Middle frontal gyrus (tissue), 1 donor: ENCODE data around the gene CD180.
A peak's percentile ranks its signal among the peaks of the same experiment; 100 is the strongest.

ENCODE experiments used
- DNase-seq: peaks from one replicate; pipeline ENCODE4 v3.0.0-alpha.2; 2015; ENCODE audit warnings: low spot score; ENCODE audit errors: extremely low spot score

The CD180 gene

GRCh38 chr5:67161767-67162166, 34.8 kb downstream of the CD180 start:
- DNase-seq = no peak

- DNase-seq = no peak
Observed at GRCh38 chr5:67160985-67161384, 35.6 kb downstream of the CD180 start.

DNA sequence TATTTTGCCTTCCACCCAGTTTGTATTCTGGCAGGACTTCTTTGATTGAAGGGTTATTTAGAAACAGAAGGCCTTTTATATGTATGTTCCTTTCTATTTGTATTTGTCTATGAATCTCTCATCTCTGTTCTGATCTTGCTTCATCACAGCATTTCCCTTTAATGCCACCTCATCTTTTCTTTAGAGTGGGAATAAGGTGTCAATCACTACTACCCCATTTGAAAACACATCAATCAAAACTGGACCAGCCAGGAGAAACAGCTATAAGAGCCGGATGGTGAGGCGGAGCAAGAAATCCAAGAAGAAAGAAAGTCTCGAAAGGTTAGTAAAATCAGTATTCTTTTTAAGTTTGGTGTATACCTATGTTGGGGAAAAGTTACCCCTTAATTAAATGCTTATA, 36.3 kb downstream of the CD180 start:
- DNase-seq = no peak

GRCh38 chr5:67156976-67157583, 39.5 kb downstream of the CD180 start:
- peak; percentile 13 for DNase-seq

DNA sequence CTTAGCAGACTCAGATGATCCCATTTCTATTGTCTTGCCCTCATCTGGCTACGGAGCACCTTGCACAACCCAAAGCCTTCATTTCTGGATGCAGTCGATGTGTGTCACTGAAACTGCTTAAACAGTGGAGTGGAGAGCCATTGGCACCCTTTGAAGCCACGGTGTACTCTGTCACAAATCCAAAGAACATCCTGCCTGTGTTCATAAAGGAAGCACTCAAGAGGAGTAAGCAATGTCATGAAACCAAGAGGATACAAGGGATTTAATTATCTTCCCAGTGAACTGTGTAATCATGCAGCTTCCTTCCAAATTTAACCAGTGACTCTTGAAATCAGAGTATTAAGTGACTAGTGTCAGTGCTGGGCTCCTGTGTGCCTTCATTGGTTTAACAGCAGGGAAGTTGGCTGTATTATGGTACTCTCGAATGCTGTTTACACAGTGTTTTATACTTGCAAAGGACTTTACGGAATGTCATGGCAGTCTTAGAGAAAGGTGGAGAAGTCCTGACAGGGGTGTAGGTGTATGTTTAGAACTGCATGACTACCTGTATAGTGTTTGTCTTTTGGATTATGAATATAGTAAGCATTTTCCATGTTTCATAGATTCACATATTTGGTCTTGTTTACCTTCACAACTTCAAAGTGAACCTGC, 41.9 kb downstream of the CD180 start:
- DNase-seq = no peak

GRCh38 chr5:67153292-67153691, 43.3 kb downstream of the CD180 start:
- DNase-seq = no peak

GRCh38 chr5:67152400-67152799, 44.2 kb downstream of the CD180 start:
- no peak for DNase-seq

DNA sequence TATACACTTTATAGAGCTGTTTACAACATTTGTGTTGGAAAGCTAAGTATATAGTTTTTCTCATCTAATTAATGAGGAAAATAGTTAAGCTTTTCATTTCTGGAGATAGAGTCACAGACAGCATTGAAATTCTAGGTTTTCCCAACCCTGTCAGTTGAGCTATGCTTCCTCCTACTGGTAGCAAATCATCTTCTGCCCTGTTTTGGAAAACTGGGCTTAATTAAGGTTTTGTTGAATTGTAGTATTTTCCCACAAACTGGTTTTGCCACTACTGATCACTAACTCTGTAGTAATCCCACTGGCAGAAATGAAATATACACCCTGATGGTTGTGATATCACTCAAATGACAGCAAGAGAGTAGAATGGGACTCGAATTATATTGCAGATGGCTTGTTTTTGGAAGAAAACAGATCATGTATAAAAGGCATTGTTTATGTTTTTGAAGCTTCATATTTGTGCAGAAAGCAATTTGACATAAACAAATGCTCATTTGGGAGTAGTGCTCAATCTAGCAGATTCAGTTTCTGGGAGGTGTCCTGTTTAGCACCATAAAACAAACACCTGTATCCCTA, 46.6 kb downstream of the CD180 start:
- DNase-seq = peak; percentile 48

- DNase-seq = no peak
Observed at GRCh38 chr5:67149057-67149950, 47.3 kb downstream of the CD180 start.

DNA sequence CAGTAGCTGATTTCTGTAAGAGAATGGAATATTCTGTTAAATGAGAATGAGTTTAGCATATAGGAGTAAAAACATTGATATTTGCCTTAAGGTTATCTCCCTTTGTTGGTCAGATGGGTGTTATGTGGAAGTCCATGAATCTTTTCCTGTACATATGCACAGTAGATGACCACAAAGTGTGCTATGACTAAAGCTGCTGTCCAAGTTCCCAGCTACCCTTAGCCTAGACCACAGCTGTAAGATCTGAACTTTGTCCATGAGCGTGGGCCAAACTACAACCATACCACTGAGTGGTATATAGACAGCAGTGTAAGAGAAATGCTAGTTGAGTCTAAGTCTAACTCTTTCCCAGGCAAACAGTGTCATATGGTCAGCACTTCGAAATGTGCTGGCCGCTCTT, 48.8 kb downstream of the CD180 start:
- no peak for DNase-seq

DNA sequence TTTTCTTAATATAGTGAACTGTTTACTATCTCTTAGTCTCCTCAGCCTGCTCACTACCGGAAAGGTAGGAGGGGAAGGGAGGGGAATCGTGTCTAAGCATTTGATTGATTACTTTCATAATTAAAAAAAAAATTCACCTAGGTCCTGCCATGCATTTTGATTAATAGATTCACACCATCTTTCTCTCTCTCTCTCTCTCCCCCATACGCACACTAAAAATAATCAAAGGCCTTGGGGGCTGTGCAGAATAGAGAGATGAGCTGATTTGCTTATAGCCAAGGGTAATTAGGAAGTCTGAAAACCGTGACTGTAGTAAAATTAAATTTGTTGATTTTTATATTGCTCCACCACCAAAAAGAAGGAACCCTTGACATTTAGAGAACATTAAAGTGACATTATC, 49.6 kb downstream of the CD180 start:
- DNase-seq = no peak

DNA sequence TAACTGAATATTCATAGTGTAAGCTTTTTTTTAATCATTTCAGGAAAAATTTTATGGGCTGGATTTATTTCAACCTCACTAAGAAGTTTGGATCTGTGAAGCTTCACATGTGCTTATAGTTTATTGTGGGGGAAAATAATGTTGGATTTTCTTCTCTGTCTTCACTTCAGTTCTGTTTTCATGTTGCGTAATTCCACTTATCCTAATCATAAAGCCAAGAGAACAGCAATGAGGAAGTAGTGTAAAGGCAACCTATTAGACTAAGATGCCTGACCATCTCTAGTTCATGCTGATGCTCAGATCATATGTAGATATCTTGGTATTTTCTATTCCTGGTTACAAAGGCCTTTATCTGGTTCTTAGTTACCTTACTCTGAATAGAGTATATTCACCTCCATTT, 50.0 kb downstream of the CD180 start:
- no peak for DNase-seq

DNA sequence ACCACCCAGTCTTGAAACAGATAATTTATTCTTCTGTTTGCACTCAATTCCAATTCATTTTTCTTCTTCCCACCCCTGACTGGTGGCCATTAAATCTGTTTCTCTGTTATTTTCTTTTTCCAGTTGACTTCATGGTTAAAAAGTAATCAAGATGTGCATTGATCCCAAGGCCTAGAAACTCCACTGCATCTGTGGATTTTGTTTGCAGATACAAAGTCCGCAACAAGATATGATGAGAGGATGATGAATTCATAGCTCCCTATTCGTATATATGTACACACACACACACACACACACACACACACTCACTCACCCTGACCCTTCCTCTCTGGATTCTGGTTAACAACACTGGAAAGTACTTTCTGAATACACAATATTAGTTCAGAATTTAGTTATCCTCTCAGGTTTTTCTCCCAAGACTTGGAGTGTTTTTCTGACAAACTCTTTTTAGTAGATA, 52.4 kb downstream of the CD180 start:
- no peak for DNase-seq

DNA sequence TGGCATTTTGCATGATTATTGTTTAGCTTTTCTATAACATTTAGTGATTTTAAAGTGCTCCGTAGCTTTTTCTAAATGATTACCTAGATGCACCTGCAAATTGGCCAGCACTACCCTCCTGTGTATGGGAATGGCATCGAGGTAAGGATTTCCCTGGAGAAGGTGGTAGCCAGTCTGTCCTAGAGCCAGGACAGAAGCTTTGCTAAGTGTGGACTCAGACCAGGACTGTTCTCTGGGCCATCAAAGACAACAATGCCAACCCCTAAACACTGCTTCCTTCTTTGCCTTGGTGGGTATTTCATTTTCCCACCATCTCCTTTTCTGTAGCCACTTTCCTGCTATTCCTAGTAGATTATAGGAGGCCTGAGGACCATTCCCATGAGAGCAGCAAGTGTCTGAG, 53.0 kb downstream of the CD180 start:
- no peak for DNase-seq

- no peak for DNase-seq
Observed at GRCh38 chr5:67142816-67143215, 53.8 kb downstream of the CD180 start.

DNA sequence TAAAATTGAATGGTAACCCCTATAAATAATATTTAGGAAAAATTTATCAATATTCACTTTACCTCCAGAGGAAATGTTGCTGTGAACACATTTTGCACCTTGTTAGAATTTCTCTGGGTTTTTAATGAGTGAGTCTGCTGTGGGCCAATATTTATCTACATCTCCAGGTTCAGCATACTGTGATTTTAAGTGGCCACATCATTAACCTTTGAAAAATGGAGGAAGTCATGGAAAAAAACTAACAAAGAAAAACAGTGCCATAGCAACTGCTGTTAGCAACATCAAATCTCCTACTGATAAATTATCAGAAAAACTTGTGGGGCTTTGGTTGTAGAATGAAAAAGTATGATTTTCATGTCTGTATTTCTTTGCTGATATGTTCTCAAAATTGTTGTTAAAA, 55.0 kb downstream of the CD180 start:
- DNase-seq = no peak

- no peak for DNase-seq
Observed at GRCh38 chr5:67140413-67140812, 56.2 kb downstream of the CD180 start.

DNA sequence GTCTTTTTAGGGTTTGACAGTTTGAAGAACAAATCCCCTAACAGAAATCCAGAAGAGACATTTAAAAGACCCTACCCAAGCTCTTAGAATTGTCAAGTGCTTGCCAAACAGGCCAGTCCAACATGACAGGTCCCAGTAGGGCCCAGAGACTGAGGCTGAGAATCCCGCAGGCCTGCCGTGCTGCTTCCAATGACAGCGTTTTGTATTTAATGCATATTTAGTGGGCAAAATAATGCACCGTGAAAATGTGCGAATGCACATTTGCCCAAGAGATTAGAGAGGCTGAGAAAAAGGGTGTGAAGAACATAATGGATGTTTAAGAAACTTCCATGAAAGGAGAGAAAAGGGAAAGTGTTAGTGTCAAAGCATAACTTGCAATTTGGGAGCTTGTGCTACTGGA, 57.6 kb downstream of the CD180 start:
- no peak for DNase-seq

DNA sequence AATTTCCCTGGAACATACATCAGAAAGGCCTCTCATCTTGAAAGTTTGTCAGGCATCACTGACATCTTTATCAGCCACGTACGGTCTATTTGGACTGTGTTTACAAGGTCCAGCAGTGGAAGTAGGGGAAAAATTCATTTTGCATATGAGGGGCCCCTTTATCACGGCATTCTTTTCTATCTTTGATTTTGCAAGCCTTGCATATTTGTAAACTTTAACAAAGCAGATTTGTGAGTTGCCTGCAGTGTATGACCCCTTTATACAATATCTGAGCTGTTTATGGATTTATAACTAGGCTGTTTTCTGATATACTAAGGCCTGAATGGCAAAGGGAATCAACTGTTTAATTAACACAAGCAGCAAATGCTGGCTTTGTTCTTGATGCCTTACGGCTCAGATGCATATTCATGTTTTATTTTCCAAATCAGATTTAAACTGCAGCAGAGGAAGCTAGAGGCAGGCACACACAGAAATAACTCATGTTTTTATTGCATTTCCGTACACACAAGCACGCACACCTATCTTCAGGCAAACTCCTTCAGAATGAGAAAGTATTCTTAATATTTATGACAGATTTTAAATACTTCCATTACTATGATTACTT, 61.1 kb downstream of the CD180 start:
- no peak for DNase-seq

- DNase-seq = no peak
Observed at GRCh38 chr5:67133776-67134175, 62.8 kb downstream of the CD180 start.

- DNase-seq = no peak
Observed at GRCh38 chr5:67133217-67133616, 63.4 kb downstream of the CD180 start.

DNA sequence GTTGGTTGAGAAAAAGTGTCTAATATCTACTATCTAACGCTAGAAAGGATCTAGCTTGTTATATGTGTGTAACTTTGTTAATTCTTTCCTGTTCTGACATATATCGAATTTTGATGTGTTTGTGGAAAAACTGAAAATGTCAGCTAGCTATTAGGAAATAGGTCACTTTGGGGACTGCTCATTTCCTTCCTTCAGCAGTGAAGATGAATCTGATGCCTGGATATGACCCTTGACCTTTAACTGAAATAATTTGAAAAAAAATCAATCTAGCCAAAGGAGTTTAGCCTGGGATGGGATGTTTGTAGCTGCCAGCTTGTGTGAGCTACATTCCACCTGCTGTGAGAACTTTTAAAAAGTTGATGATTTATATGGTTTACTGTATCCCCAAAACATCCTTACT, 66.8 kb downstream of the CD180 start:
- DNase-seq = no peak
